Measurements from ENCODE around the gene RNF181. TPM values are rescaled to one million over a fixed set of nuclear protein-coding genes. Genes with fewer than 3 reads are reported as not detected.
A peak's percentile ranks its signal among the peaks of the same experiment; 100 is the strongest.

RNF181 gene
- total and polyA plus RNA-seq, 2 of the 13 experiments (the other 11 are each of a cell fraction or from before 2014, with no cell fraction given) = 224 to 578 TPM

DNA sequence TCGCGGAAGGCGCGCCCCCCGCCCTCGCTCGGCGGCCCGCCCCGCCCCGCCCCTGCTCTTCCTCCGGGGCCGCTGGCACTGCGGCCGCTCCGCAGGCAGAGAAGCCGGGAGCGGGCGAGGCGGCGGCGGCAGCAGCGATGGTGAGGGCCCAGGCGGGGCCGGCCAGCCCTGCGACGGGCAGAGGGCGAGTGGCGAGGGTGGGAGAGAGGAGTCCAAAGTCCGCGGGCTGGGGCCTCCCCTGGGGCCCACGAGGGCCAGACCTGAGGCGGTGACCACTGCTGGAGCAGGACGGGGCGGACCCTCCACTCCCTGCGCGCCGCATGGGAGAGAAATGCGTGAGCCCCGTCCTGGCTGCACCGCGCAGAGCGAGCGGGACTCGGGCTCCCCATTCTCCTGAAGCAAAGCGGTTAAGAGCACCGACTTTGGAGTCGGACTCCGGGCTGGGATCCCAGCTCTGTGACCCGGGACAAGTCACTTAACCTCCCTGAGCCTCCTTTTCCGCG, 11.1 kb upstream of the RNF181 start, which contains the start of gene VAMP5 (continued):
- TF ChIP-seq ZNF790 (CRISPR knock-in tag; IDR thresholded peaks at IDR 0.05; ENCODE audit: borderline replicate concordance) (peak; percentile 97; the same call in 1 of the 2 replicates), ZFP1 (CRISPR knock-in tag; IDR thresholded peaks at IDR 0.05) (no peak), ZNF703 (CRISPR knock-in tag; IDR thresholded peaks at IDR 0.05; ENCODE audit: borderline replicate concordance) (no peak), FIP1L1 (IDR thresholded peaks at IDR 0.05; ENCODE audit: borderline replicate concordance, insufficient read depth, low read depth, low read length) (no peak; the same call in 1 of the 2 replicates), DNMT1 (CRISPR knock-in tag; IDR thresholded peaks at IDR 0.05) (peak; percentile 88; the same call in 1 of the 2 replicates), ZKSCAN1 (IDR thresholded peaks at IDR 0.05; ENCODE audit: low read length) (no peak), FOSL2 (CRISPR knock-in tag; IDR thresholded peaks at IDR 0.05) (peak; percentile 71), ZBTB1 (CRISPR knock-in tag; IDR thresholded peaks at IDR 0.05; ENCODE audit: borderline replicate concordance) (no peak; the same call in 1 of the 2 replicates), BHLHE40 (IDR thresholded peaks at IDR 0.05; ENCODE audit: low read length) (0 out of 2 replicates have a peak, but pooled peaks have one; percentile 21), ZNF343 (CRISPR knock-in tag; IDR thresholded peaks at IDR 0.05) (peak; percentile 94), FOXP1 (IDR thresholded peaks at IDR 0.05) (no peak), FOXP1 (CRISPR knock-in tag; IDR thresholded peaks at IDR 0.05) (no peak), ZNF577 (CRISPR knock-in tag; IDR thresholded peaks at IDR 0.05; ENCODE audit: borderline replicate concordance, low read depth) (no peak), NFKBIZ (CRISPR knock-in tag; IDR thresholded peaks at IDR 0.05) (peak; percentile 76; the same call in 1 of the 2 replicates), SRY (CRISPR knock-in tag; IDR thresholded peaks at IDR 0.05) (peak; percentile 77), AHR (CRISPR knock-in tag; IDR thresholded peaks at IDR 0.05) (no peak; the same call in 1 of the 2 replicates), NONO (IDR thresholded peaks at IDR 0.05) (no peak), NONO (CRISPR knock-in tag; conservative IDR thresholded peaks at IDR 0.05) (peak; percentile 89), EEA1 (CRISPR knock-in tag; IDR thresholded peaks at IDR 0.05; ENCODE audit: borderline replicate concordance) (peak; percentile 75)
- TF ChIP-seq, protein P1, sequence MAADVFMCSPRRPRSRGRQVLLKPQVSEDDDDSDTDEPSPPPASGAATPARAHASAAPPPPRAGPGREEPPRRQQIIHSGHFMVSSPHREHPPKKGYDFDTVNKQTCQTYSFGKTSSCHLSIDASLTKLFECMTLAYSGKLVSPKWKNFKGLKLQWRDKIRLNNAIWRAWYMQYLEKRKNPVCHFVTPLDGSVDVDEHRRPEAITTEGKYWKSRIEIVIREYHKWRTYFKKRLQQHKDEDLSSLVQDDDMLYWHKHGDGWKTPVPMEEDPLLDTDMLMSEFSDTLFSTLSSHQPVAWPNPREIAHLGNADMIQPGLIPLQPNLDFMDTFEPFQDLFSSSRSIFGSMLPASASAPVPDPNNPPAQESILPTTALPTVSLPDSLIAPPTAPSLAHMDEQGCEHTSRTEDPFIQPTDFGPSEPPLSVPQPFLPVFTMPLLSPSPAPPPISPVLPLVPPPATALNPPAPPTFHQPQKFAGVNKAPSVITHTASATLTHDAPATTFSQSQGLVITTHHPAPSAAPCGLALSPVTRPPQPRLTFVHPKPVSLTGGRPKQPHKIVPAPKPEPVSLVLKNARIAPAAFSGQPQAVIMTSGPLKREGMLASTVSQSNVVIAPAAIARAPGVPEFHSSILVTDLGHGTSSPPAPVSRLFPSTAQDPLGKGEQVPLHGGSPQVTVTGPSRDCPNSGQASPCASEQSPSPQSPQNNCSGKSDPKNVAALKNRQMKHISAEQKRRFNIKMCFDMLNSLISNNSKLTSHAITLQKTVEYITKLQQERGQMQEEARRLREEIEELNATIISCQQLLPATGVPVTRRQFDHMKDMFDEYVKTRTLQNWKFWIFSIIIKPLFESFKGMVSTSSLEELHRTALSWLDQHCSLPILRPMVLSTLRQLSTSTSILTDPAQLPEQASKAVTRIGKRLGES (CRISPR knock-in tag; IDR thresholded peaks at IDR 0.05; ENCODE audit: borderline replicate concordance) = peak; percentile 80
- TF ChIP-seq, protein P2, sequence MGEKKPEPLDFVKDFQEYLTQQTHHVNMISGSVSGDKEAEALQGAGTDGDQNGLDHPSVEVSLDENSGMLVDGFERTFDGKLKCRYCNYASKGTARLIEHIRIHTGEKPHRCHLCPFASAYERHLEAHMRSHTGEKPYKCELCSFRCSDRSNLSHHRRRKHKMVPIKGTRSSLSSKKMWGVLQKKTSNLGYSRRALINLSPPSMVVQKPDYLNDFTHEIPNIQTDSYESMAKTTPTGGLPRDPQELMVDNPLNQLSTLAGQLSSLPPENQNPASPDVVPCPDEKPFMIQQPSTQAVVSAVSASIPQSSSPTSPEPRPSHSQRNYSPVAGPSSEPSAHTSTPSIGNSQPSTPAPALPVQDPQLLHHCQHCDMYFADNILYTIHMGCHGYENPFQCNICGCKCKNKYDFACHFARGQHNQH (CRISPR knock-in tag; IDR thresholded peaks at IDR 0.05) = no peak
- TF ChIP-seq, protein P3, sequence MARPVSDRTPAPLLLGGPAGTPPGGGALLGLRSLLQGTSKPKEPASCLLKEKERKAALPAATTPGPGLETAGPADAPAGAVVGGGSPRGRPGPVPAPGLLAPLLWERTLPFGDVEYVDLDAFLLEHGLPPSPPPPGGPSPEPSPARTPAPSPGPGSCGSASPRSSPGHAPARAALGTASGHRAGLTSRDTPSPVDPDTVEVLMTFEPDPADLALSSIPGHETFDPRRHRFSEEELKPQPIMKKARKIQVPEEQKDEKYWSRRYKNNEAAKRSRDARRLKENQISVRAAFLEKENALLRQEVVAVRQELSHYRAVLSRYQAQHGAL (CRISPR knock-in tag; IDR thresholded peaks at IDR 0.05; ENCODE audit: not compliant biosample characterization) = no peak
- TF ChIP-seq, protein P4, sequence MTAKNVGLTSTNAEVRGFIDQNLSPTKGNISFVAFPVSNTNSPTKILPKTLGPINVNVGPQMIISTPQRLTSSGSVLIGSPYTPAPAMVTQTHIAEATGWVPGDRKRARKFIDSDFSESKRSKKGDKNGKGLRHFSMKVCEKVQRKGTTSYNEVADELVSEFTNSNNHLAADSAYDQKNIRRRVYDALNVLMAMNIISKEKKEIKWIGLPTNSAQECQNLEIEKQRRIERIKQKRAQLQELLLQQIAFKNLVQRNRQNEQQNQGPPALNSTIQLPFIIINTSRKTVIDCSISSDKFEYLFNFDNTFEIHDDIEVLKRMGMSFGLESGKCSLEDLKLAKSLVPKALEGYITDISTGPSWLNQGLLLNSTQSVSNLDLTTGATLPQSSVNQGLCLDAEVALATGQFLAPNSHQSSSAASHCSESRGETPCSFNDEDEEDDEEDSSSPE (CRISPR knock-in tag; IDR thresholded peaks at IDR 0.05) = peak; percentile 70
- TF ChIP-seq, protein P5, sequence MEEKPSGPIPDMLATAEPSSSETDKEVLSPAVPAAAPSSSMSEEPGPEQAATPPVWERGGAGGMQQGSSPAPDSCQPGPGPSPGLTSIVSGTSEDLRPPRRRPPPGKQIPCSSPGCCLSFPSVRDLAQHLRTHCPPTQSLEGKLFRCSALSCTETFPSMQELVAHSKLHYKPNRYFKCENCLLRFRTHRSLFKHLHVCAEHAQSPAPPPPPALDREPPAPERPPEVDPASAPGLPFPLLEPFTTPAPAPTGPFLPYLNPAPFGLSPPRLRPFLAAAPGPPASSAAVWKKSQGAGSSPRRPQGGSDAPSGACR (CRISPR knock-in tag; IDR thresholded peaks at IDR 0.05) = peak; percentile 58; the same call in 1 of the 2 replicates
